ENCODE measurements around the gene FBH1. TPM values are rescaled to one million over a fixed set of nuclear protein-coding genes. Genes with fewer than 3 reads are reported as not detected.
A peak's percentile ranks its signal among the peaks of the same experiment; 100 is the strongest.

Gene FBH1
- total RNA-seq, 1 donor from 2014 or later = 37.7 TPM

- Histone ChIP-seq H3K4me3 (no peak overlapping the region), H3F3A (ENCODE audit: low read depth) (no peaks in the 10 kb centered on the region), H3K27ac (no peak overlapping the region), H3K4me1 (no peaks in the 10 kb centered on the region), H2AFZ (replicated peaks) (no peak overlapping the region), H4K20me1 (ENCODE audit: low read depth) (no peaks in the 10 kb centered on the region), H3K79me2 (ENCODE audit: low read depth) (no peaks in the 10 kb centered on the region), H3K9me3 (ENCODE audit: low read depth) (no peaks in the 10 kb centered on the region), H3K9ac (no peak overlapping the region), H3K4me2 (no peak overlapping the region), H3K36me3 (no peaks in the 10 kb centered on the region), H3K27me3 (no peaks in the 10 kb centered on the region)
- DNase-seq (ENCODE audit: low spot score) = no peak
- H3K27ac Mint-ChIP-seq = peak overlapping the region; percentile 26
- H3K4me1 Mint-ChIP-seq = no peaks in the 10 kb centered on the region
- TF ChIP-seq EZH2phosphoT487 (IDR thresholded peaks at IDR 0.05) (no peak), CTCF (IDR thresholded peaks at IDR 0.05) (no peak), EZH2 (IDR thresholded peaks at IDR 0.05) (no peak)
- peaks cover 2% of the 10 kb centered on the region for H3K27me3 Mint-ChIP-seq (ENCODE audit: insufficient read depth, low read depth)
- H3K9me3 Mint-ChIP-seq = no peaks in the 10 kb centered on the region
- H3K4me3 Mint-ChIP-seq = no peak overlapping the region
- H3K36me3 Mint-ChIP-seq = peaks cover 35% of the 10 kb centered on the region
Observed at GRCh38 chr10:5935628-5936027, 45.6 kb downstream of the FBH1 start.

DNA sequence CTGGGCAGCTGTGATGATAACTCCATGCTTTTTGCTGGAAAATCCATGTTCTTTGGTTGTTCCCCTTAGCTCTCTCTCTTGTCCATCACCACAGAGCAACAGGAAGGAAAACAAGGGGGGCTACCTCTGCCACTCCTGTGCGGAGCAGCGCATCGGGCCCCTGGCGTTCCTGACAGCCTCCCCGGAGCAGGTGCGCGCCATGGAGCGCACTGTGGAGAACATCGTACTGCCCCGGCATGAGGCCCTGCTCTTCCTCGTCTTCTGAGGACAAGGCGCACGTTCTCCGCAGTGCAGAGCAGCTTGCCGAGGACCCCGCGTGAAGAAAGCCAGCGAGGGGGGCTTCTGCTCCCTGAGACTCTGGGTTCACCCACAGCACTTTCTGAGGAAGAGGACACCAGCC is 47.0 kb downstream of the FBH1 start:
- Histone ChIP-seq H3K36me3 (no peaks in the 10 kb centered on the region), H3K4me2 (no peak overlapping the region), H3K9ac (no peak overlapping the region), H3K4me3 (no peak overlapping the region), H3K9me3 (ENCODE audit: low read depth) (no peaks in the 10 kb centered on the region), H3K27ac (no peak overlapping the region), H4K20me1 (ENCODE audit: low read depth) (no peaks in the 10 kb centered on the region), H2AFZ (replicated peaks) (no peak overlapping the region), H3K27me3 (no peaks in the 10 kb centered on the region), H3K79me2 (ENCODE audit: low read depth) (no peaks in the 10 kb centered on the region), H3K4me1 (no peaks in the 10 kb centered on the region), H3F3A (ENCODE audit: low read depth) (no peaks in the 10 kb centered on the region)
- Mint-ChIP-seq H3K9me3 (no peaks in the 10 kb centered on the region), H3K27me3 (ENCODE audit: insufficient read depth, low read depth) (peaks cover 2% of the 10 kb centered on the region), H3K36me3 (peaks cover 31% of the 10 kb centered on the region), H3K4me3 (no peak overlapping the region), H3K4me1 (no peaks in the 10 kb centered on the region), H3K27ac (no peak overlapping the region)
- no peak for TF ChIP-seq EZH2phosphoT487 (IDR thresholded peaks at IDR 0.05)
- no peak for TF ChIP-seq CTCF (IDR thresholded peaks at IDR 0.05)
- TF ChIP-seq EZH2 (IDR thresholded peaks at IDR 0.05) = no peak
- DNase-seq (ENCODE audit: low spot score) = no peak

DNA sequence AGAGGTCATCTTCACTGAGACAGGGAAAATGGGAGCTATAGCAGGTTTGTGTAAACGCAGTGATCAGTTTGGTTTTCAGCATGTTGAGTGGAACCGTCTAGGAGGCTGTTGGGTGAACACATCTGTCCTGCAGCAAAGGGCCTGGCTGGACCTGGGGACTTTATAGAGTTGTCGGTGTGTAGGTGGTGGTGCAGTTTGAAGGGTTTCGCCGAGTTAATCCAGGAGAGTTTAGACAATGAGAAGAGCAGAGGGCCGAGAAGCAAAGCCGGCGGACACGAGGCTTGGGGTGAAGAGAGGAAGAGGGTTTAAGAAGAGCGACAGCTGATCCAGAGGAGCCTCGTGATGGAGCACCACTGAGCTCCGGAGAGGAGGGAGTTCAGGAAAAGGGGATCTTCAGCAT is 48.2 kb downstream of the FBH1 start:
- TF ChIP-seq EZH2 (IDR thresholded peaks at IDR 0.05) (no peak), EZH2phosphoT487 (IDR thresholded peaks at IDR 0.05) (no peak), CTCF (IDR thresholded peaks at IDR 0.05) (no peak)
- Histone ChIP-seq H3K4me3 (no peak overlapping the region), H3K27me3 (no peaks in the 10 kb centered on the region), H3K36me3 (no peaks in the 10 kb centered on the region), H3K9ac (no peak overlapping the region), H2AFZ (replicated peaks) (no peak overlapping the region), H3K79me2 (ENCODE audit: low read depth) (no peaks in the 10 kb centered on the region), H3F3A (ENCODE audit: low read depth) (no peaks in the 10 kb centered on the region), H4K20me1 (ENCODE audit: low read depth) (no peaks in the 10 kb centered on the region), H3K9me3 (ENCODE audit: low read depth) (no peaks in the 10 kb centered on the region), H3K27ac (no peak overlapping the region), H3K4me2 (no peak overlapping the region), H3K4me1 (no peaks in the 10 kb centered on the region)
- Mint-ChIP-seq H3K27me3 (ENCODE audit: insufficient read depth, low read depth) (peaks cover 2% of the 10 kb centered on the region), H3K36me3 (peaks cover 30% of the 10 kb centered on the region), H3K9me3 (no peaks in the 10 kb centered on the region), H3K4me1 (peaks cover 2% of the 10 kb centered on the region), H3K27ac (no peak overlapping the region), H3K4me3 (no peak overlapping the region)
- no peak for DNase-seq (ENCODE audit: low spot score)

All from neural progenitor cell (in vitro differentiated cells).